GM12878 (cell line): Measurements from ENCODE around the gene CSNK1G2. TPM values are rescaled to one million over a fixed set of nuclear protein-coding genes. Genes with fewer than 3 reads are reported as not detected.

Source experiments
- ATAC-seq: fragments of 200-7000 bp; cut with Tn5 transposase; 3 replicates; pipeline ENCODE4 v1.9.1; 2020; ENCODE audit warnings: mild to moderate bottlenecking, moderate library complexity
- BruUV-seq: library from RNA; stranded (reverse); fragments of 400-500 nt; replicated peaks from 2 replicates; lab custom pipeline; 2021; lab: Mats Ljungman, UMichigan
- CTCF ChIA-PET: fragments of 300-600 bp; sonication (Branson Sonifier 250); formaldehyde crosslinking; extraction: SDS; loops from one replicate; lab custom pipeline; 2021; ENCODE audit warnings: inconsistent platforms; lab: Yijun Ruan, JAX
- POLR2A ChIA-PET: fragments of 350-600 bp; formaldehyde crosslinking; extraction: SDS; loops from one replicate; lab custom pipeline; 2021; ENCODE audit warnings: inconsistent platforms; lab: Charles Lee
- RAD21 ChIA-PET: fragments of 300-600 bp; sonication (Branson Sonifier 250); formaldehyde crosslinking; loops from one replicate; lab custom pipeline; 2023; ENCODE audit warnings: antibody characterized with exemption; ENCODE audit not compliant: unreplicated experiment; lab: Charles Lee
- SMC1A ChIA-PET: fragments of 300-600 bp; sonication (Branson Sonifier 250); formaldehyde crosslinking; loops from one replicate; lab custom pipeline; 2023; ENCODE audit not compliant: unreplicated experiment, uncharacterized antibody; lab: Charles Lee
- DNase-seq: peaks from one replicate; pipeline ENCODE4 v3.0.0-alpha.2; 2011; ENCODE audit warnings: low read depth, low spot score
- FAIRE-seq: peaks from 3 replicates; lab custom pipeline; 2011; peaks lifted over from hg19 to GRCh38; lab: Jason Lieb, UNC
- H2AFZ ChIP-seq: 2 replicates; pipeline ENCODE4 v1.6.0; 2011; ENCODE audit warnings: low read depth, low read length, control low read depth; ENCODE audit not compliant: control insufficient read depth
- H3K27ac ChIP-seq: 2 replicates; pipeline ENCODE4 v1.5.1; 2011; ENCODE audit warnings: control low read depth; ENCODE audit not compliant: control insufficient read depth, insufficient read depth
- H3K27me3 ChIP-seq, 2 experiments: replicated peaks in 1 of 2; 2 replicates each; pipeline versions ENCODE4 v1.6.0 to v1.6.1; 2011; ENCODE audit warnings: low read length in 1 of 2; ENCODE audit not compliant: control insufficient read depth in 2 of 2, insufficient read depth in 2 of 2
- H3K36me3 ChIP-seq, 2 experiments: 2 replicates each; pipeline ENCODE4 v1.5.1; 2011; ENCODE audit warnings: low read length in 1 of 2; ENCODE audit not compliant: control insufficient read depth in 2 of 2, insufficient read depth in 2 of 2
- H3K4me1 ChIP-seq: 2 replicates; pipeline ENCODE4 v1.6.1; 2011; ENCODE audit warnings: mild to moderate bottlenecking, low read length, moderate library complexity, mixed read lengths; ENCODE audit not compliant: control insufficient read depth, insufficient read depth
- H3K4me2 ChIP-seq: 2 replicates; pipeline ENCODE4 v1.6.0; 2011; ENCODE audit warnings: control low read depth; ENCODE audit not compliant: control insufficient read depth, insufficient read depth
- H3K4me3 ChIP-seq: fragments of 200-600 bp; sonication (generic); 2 replicates; pipeline ENCODE4 v1.5.1; 2016
- H3K79me2 ChIP-seq: 2 replicates; pipeline ENCODE4 v1.6.0; 2011; ENCODE audit warnings: low read length; ENCODE audit not compliant: control insufficient read depth, insufficient read depth
- H3K9ac ChIP-seq: 2 replicates; pipeline ENCODE4 v1.8.0; 2011; ENCODE audit warnings: low read length, control low read depth, mixed read lengths; ENCODE audit not compliant: control insufficient read depth, insufficient read depth
- H3K9me3 ChIP-seq: replicated peaks from 3 replicates; pipeline ENCODE4 v1.5.1; 2011; ENCODE audit warnings: mild to moderate bottlenecking, low read length; ENCODE audit not compliant: control insufficient read depth, insufficient read depth
- H4K20me1 ChIP-seq: 2 replicates; pipeline ENCODE4 v1.6.0; 2011; ENCODE audit not compliant: control insufficient read depth, insufficient read depth
- BACH1 ChIP-seq: fragments of 450-650 bp; IDR thresholded peaks from 2 replicates; pipeline ENCODE4 v1.6.1; 2017; ENCODE audit warnings: mild to moderate bottlenecking, borderline replicate concordance
- CBX5 ChIP-seq: sonication (generic); IDR thresholded peaks from 2 replicates; pipeline ENCODE4 v1.6.1; 2016; ENCODE audit warnings: low read depth, moderate library complexity, mild to moderate bottlenecking, inconsistent platforms
- E2F4 ChIP-seq: IDR thresholded peaks from 2 replicates; pipeline ENCODE4 v1.6.1; 2012; ENCODE audit warnings: low read depth, low read length, improper control_type of control experiment
- EGR1 ChIP-seq, 2 experiments: IDR thresholded peaks; 1 replicate in 1 of 2; 2 replicates in 1 of 2; pipeline ENCODE4 v1.6.1; 2011 to 2012; ENCODE audit warnings: low read depth in 2 of 2, low read length in 2 of 2, borderline replicate concordance in 1 of 2, mild to moderate bottlenecking in 1 of 2, moderate library complexity in 1 of 2
- IKZF2 ChIP-seq, 2 experiments: fragments of 450-650 bp; IDR thresholded peaks; 2 replicates each; pipeline ENCODE4 v1.6.1; 2017; ENCODE audit warnings: mild to moderate bottlenecking in 2 of 2, moderate library complexity in 2 of 2
- KLF5 ChIP-seq: fragments of 450-650 bp; IDR thresholded peaks from 2 replicates; pipeline ENCODE4 v1.6.1; 2014; ENCODE audit warnings: mild to moderate bottlenecking; ENCODE audit not compliant: partially characterized antibody
- NFXL1 ChIP-seq: fragments of 450-650 bp; IDR thresholded peaks from 2 replicates; pipeline ENCODE4 v1.6.1; 2017; ENCODE audit warnings: antibody characterized with exemption, mild to moderate bottlenecking, borderline replicate concordance
- SIX5 ChIP-seq: IDR thresholded peaks from 2 replicates; pipeline ENCODE4 v1.6.1; 2011; ENCODE audit warnings: mild to moderate bottlenecking, low read depth, low read length, moderate library complexity; ENCODE audit not compliant: severe bottlenecking
- STAT3 ChIP-seq: IDR thresholded peaks from 2 replicates; pipeline ENCODE4 v1.6.1; 2011; ENCODE audit warnings: low read depth, low read length, improper control_type of control experiment
- ZNF384 ChIP-seq: IDR thresholded peaks from 2 replicates; pipeline ENCODE4 v1.6.1; 2012; ENCODE audit warnings: low read depth, mild to moderate bottlenecking, low read length, improper control_type of control experiment, borderline replicate concordance
- WGBS: methylation state at CpG from one replicate; pipeline ENCODE4 v1.1.6; 2016; ENCODE audit warnings: low lambda C conversion rate; ENCODE audit not compliant: insufficient replicate concordance, insufficient coverage; ENCODE audit errors: missing lambda C conversion rate; 5-methylcytosine and 5-hydroxymethylcytosine counted together
- in situ Hi-C: fragments of 300-500 bp; cut with MboI; formaldehyde crosslinking; loops from 9 replicates; pipeline ENCODE4 v1.14.3; 2018; ENCODE audit warnings: mixed read lengths
- intact Hi-C: fragments of 100-400 bp; cut with micrococcal nuclease; formaldehyde crosslinking; loops from one replicate; pipeline ENCODE4 v1.14.2; 2022; ENCODE audit not compliant: unreplicated experiment
- polyA plus RNA-seq, 11 experiments: library from polyadenylated mRNA; depleted of rRNA in 4 of 11; unstranded in 6 of 11; stranded (reverse) in 5 of 11; fragments of >200 nt; fragmentation: Nextera tagmentation in 4 of 11; fragmentation: Illumina TruSeq in 1 of 11; extraction: Ambion mirVana in 4 of 11; extraction: Trizol in 1 of 11; gene quantifications; 1 replicate in 1 of 11; 2 replicates in 10 of 11; pipeline versions ENCODE4 v1.2.1 to v1.2.3, GENCODE V29; 2011 to 2016; ENCODE audit warnings: inconsistent platforms in 2 of 11, missing spikeins in 2 of 11, low read depth in 1 of 11
- total RNA-seq, 4 experiments: library from RNA; depleted of rRNA in 3 of 4; stranded (reverse); fragments of >200 nt in 3 of 4; fragmentation: Illumina TruSeq in 1 of 4; extraction: Trizol in 1 of 4; gene quantifications; 2 replicates each; pipeline versions ENCODE4 v1.2.1 to v1.2.3, GENCODE V29; 2013 to 2021
- TF ChIP-seq, protein P1 (sequence below): fragments of 450-650 bp; formaldehyde crosslinking; IDR thresholded peaks from 2 replicates; pipeline ENCODE4 v1.5.0; 2022; ENCODE audit warnings: mild to moderate bottlenecking, missing genetic modification characterization
- TF ChIP-seq, protein P2 (sequence below): IDR thresholded peaks from 2 replicates; pipeline ENCODE4 v1.6.1; 2011; ENCODE audit warnings: mild to moderate bottlenecking, low read depth, low read length, moderate library complexity; ENCODE audit not compliant: insufficient replicate concordance

The CSNK1G2 gene
- total and polyA plus RNA-seq, 10 of the 15 experiments (the other 5 are each of a cell fraction or from before 2014, with no cell fraction given) = 0.64 to 109 (median 25.0) TPM

GRCh38 chr19:1957562-1958248 lies 16.7 kb downstream of the CSNK1G2 start:
- no peaks in the 10 kb centered on the region for H4K20me1 ChIP-seq
- WGBS = 97% methylated on average over 40 of the region's 40 CpGs

More at GRCh38 chr19:1957562-1958248, 16.7 kb downstream of the CSNK1G2 start:
- H3K9ac ChIP-seq = no peak overlapping the region
- H3K27ac ChIP-seq = no peak overlapping the region
- ATAC-seq (no peak), FAIRE-seq (no peak), DNase-seq (no peak)
- CTCF ChIA-PET = no interaction called here
- peaks cover 22% of the 10 kb centered on the region for H3K79me2 ChIP-seq
- no peaks in the 10 kb centered on the region for H3K27me3 ChIP-seq
- RAD21 ChIA-PET = no interaction called here
- intact Hi-C loops (no loop called here), in situ Hi-C loops (no loop called here)
- TF ChIP-seq SIX5 = no peak
- TF ChIP-seq, protein P1, sequence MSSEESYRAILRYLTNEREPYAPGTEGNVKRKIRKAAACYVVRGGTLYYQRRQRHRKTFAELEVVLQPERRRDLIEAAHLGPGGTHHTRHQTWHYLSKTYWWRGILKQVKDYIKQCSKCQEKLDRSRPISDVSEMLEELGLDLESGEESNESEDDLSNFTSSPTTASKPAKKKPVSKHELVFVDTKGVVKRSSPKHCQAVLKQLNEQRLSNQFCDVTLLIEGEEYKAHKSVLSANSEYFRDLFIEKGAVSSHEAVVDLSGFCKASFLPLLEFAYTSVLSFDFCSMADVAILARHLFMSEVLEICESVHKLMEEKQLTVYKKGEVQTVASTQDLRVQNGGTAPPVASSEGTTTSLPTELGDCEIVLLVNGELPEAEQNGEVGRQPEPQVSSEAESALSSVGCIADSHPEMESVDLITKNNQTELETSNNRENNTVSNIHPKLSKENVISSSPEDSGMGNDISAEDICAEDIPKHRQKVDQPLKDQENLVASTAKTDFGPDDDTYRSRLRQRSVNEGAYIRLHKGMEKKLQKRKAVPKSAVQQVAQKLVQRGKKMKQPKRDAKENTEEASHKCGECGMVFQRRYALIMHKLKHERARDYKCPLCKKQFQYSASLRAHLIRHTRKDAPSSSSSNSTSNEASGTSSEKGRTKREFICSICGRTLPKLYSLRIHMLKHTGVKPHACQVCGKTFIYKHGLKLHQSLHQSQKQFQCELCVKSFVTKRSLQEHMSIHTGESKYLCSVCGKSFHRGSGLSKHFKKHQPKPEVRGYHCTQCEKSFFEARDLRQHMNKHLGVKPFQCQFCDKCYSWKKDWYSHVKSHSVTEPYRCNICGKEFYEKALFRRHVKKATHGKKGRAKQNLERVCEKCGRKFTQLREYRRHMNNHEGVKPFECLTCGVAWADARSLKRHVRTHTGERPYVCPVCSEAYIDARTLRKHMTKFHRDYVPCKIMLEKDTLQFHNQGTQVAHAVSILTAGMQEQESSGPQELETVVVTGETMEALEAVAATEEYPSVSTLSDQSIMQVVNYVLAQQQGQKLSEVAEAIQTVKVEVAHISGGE (CRISPR knock-in tag) = no peak
- no peak for TF ChIP-seq EGR1 (IDR thresholded peaks at IDR 0.05; ENCODE audit: borderline replicate concordance in 1 of 2, low read depth in 2 of 2, low read length in 2 of 2)
- no peak for TF ChIP-seq NFXL1
- TF ChIP-seq E2F4 = no peak
- TF ChIP-seq ZNF384 = no peak
- TF ChIP-seq BACH1 = no peak
- TF ChIP-seq CBX5 = no peak
- no peak for TF ChIP-seq STAT3
- TF ChIP-seq, protein P2, sequence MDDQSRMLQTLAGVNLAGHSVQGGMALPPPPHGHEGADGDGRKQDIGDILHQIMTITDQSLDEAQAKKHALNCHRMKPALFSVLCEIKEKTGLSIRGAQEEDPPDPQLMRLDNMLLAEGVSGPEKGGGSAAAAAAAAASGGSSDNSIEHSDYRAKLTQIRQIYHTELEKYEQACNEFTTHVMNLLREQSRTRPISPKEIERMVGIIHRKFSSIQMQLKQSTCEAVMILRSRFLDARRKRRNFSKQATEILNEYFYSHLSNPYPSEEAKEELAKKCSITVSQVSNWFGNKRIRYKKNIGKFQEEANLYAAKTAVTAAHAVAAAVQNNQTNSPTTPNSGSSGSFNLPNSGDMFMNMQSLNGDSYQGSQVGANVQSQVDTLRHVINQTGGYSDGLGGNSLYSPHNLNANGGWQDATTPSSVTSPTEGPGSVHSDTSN = no peak
- TF ChIP-seq IKZF2 (IDR thresholded peaks at IDR 0.05) = no peak
- no peak for TF ChIP-seq KLF5
- no peak overlapping the region for H3K4me3 ChIP-seq
- H3K9me3 ChIP-seq = no peaks in the 10 kb centered on the region
- no TSS peak for BruUV-seq
- H2AFZ ChIP-seq = no peak overlapping the region
- no peak overlapping the region for H3K4me2 ChIP-seq
- SMC1A ChIA-PET = no interaction called here
- POLR2A ChIA-PET = no interaction called here
- H3K4me1 ChIP-seq = no peaks in the 10 kb centered on the region
- H3K36me3 ChIP-seq = peaks cover 2 to 25% of the 10 kb centered on the region in 2 experiments; a peak in 3 of 4 replicates
